GM21528 (cell line): ENCODE data around the gene SDC3.

Source experiments
- ATAC-seq: cut with Tn5 transposase; IDR thresholded peaks from one replicate; pipeline ENCODE4 v1.9.1; 2021; ENCODE audit warnings: mild to moderate bottlenecking, moderate library complexity; ENCODE audit not compliant: unreplicated experiment, low FRiP score

Gene SDC3

GRCh38 chr1:30824736-30825429, 83.7 kb downstream of the SDC3 start:
- no peak for ATAC-seq

GRCh38 chr1:30823969-30824735, 84.4 kb downstream of the SDC3 start:
- ATAC-seq = peak; percentile 90

- no peak for ATAC-seq
These were observed 85.0 kb downstream of the SDC3 start for GRCh38 chr1:30823627-30823968.

GRCh38 chr1:30822966-30823581, 85.5 kb downstream of the SDC3 start:
- no peak for ATAC-seq

GRCh38 chr1:30822006-30822405, 86.6 kb downstream of the SDC3 start:
- no peak for ATAC-seq

GRCh38 chr1:30820299-30820698, 88.3 kb downstream of the SDC3 start:
- ATAC-seq = no peak
